ENCODE data around the gene PPAT. TPM values are rescaled to one million over a fixed set of nuclear protein-coding genes. Genes with fewer than 3 reads are reported as not detected.

PPAT gene
- total RNA-seq, 3 donors from 2014 or later (not counting 1 experiment from before 2014, with no cell fraction given) = 4.3 to 8.9 (median 6.2) TPM

- intact Hi-C loops (cut with micrococcal nuclease) = no loop called here
- Mint-ChIP-seq H3K4me3 (no peak overlapping the region), H3K27me3 (ENCODE audit: low read depth in 2 of 2) (no peaks in the 10 kb centered on the region), H3K4me1 (no peaks in the 10 kb centered on the region), H3K9me3 (no peaks in the 10 kb centered on the region), H3K27ac (no peak overlapping the region), H3K36me3 (no peaks in the 10 kb centered on the region)
- H3K27ac ChIP-seq (ENCODE audit: low read length) = no peak overlapping the region
- ATAC-seq (no peak), DNase-seq (no peak)
- no peaks in the 10 kb centered on the region for H3K27me3 ChIP-seq (ENCODE audit: control insufficient read depth, insufficient read depth, low read length)
- H3K36me3 ChIP-seq (ENCODE audit: control insufficient read depth, insufficient read depth, low read length) = peaks cover 13% of the 10 kb centered on the region
- TF ChIP-seq CTCF (IDR thresholded peaks at IDR 0.05) = no peak
- H3K4me1 ChIP-seq (ENCODE audit: control insufficient read depth, insufficient read depth, low read length) = no peaks in the 10 kb centered on the region
- 95% methylated on average over 9 of the region's 9 CpGs for WGBS (ENCODE audit: insufficient coverage)
- no peaks in the 10 kb centered on the region for H3K9me3 ChIP-seq (ENCODE audit: control insufficient read depth, insufficient read depth, low read length)
- H3K4me3 ChIP-seq (ENCODE audit: low read length) = no peak overlapping the region
Measured at GRCh38 chr4:56356650-56357049, 78.8 kb downstream of the PPAT start.

DNA sequence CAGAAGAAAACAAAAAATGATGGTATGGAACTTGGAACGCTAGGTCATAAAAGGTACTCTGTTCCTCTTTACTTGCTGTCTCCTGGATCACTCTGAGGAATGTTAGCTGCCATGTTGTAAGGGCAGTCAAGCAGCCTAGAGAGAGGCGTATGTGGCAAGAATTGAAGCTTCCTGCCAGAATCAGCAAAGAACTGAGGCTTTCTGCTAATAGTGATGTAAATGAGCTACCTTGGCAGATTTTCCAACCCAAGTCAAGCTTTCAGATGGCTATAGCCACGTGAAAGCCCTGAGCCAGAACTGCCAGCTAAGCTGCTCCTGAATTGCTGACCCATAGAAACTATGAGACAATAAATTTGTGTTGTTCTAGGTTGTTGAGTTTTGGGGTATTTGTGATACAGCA, 86.8 kb downstream of the PPAT start:
- no peak overlapping the region for H3K4me3 Mint-ChIP-seq
- Histone ChIP-seq H3K9me3 (ENCODE audit: control insufficient read depth, insufficient read depth, low read length) (no peaks in the 10 kb centered on the region), H3K27me3 (ENCODE audit: control insufficient read depth, insufficient read depth, low read length) (no peaks in the 10 kb centered on the region), H3K4me3 (ENCODE audit: low read length) (no peak overlapping the region), H3K4me1 (ENCODE audit: control insufficient read depth, insufficient read depth, low read length) (no peaks in the 10 kb centered on the region), H3K36me3 (ENCODE audit: control insufficient read depth, insufficient read depth, low read length) (peaks cover 12% of the 10 kb centered on the region), H3K27ac (ENCODE audit: low read length) (no peak overlapping the region)
- H3K27ac Mint-ChIP-seq = no peak overlapping the region
- no peak for ATAC-seq
- intact Hi-C loops (cut with micrococcal nuclease) = no loop called here
- no peak for TF ChIP-seq CTCF (IDR thresholded peaks at IDR 0.05)
- H3K4me1 Mint-ChIP-seq = no peaks in the 10 kb centered on the region
- H3K9me3 Mint-ChIP-seq = no peaks in the 10 kb centered on the region
- H3K36me3 Mint-ChIP-seq = no peaks in the 10 kb centered on the region
- no peak for DNase-seq
- no peaks in the 10 kb centered on the region for H3K27me3 Mint-ChIP-seq (ENCODE audit: low read depth in 2 of 2)
- 99% methylated on average over 3 of the region's 3 CpGs for WGBS (ENCODE audit: insufficient coverage)

DNA sequence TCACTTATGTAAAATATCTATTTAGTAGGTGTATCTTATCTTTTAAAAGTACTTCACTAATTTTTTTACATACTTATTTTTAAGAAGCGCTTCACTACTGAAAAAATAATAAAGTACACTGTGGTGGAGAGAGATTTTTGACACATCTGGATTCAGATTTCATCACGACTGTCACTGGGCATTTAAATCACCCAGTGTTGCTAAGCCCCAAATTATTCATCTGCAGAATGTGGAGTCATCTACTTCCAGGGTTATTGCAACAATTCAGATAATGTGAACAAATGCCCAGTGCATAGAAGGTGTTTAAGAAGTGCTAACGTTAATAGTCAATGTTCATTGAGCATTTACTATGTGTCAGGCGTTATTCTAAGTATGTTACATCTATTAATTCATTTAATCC, 90.0 kb downstream of the PPAT start:
- H3K36me3 Mint-ChIP-seq = peaks cover 7% of the 10 kb centered on the region
- no peaks in the 10 kb centered on the region for H3K4me1 ChIP-seq (ENCODE audit: control insufficient read depth, insufficient read depth, low read length)
- H3K27me3 Mint-ChIP-seq (ENCODE audit: low read depth in 2 of 2) = no peaks in the 10 kb centered on the region
- no peak for TF ChIP-seq CTCF (IDR thresholded peaks at IDR 0.05)
- no peaks in the 10 kb centered on the region for H3K9me3 ChIP-seq (ENCODE audit: control insufficient read depth, insufficient read depth, low read length)
- H3K27ac Mint-ChIP-seq = no peak overlapping the region
- H3K9me3 Mint-ChIP-seq = no peaks in the 10 kb centered on the region
- H3K4me3 ChIP-seq (ENCODE audit: low read length) = no peak overlapping the region
- H3K36me3 ChIP-seq (ENCODE audit: control insufficient read depth, insufficient read depth, low read length) = peaks cover 12% of the 10 kb centered on the region
- no peak overlapping the region for H3K27ac ChIP-seq (ENCODE audit: low read length)
- H3K4me3 Mint-ChIP-seq = no peak overlapping the region
- no peaks in the 10 kb centered on the region for H3K27me3 ChIP-seq (ENCODE audit: control insufficient read depth, insufficient read depth, low read length)
- intact Hi-C loops (cut with micrococcal nuclease) = no loop called here
- ATAC-seq (no peak), DNase-seq (no peak)
- WGBS (ENCODE audit: insufficient coverage) = 98% methylated on average over 3 of the region's 4 CpGs
- H3K4me1 Mint-ChIP-seq = no peaks in the 10 kb centered on the region

Other genes with a start within 250 kb of the PPAT start
- 10 to 100 TPM in 1 of 3 donors, 1 to 10 TPM in 2; 9.5 to 14.2 (median 9.6) TPM for gene AASDH, start 48.1 kb downstream of the PPAT start, total RNA-seq
- 10 to 100 TPM; 15.8 to 20.0 (median 17.6) TPM for gene PAICS, start 645 bp upstream of the PPAT start, total RNA-seq
- gene SRP72, start 32.0 kb upstream of the PPAT start, total RNA-seq = 100 to 1,000 TPM; 102 to 131 (median 120) TPM
- under 1 TPM in 2 of 3 donors, not detected in 1; 0.27 to 0.49 TPM for gene ARL9, start 70.2 kb upstream of the PPAT start, total RNA-seq
- gene HOPX, start 245.7 kb upstream of the PPAT start, total RNA-seq = 100 to 1,000 TPM; 152 to 240 (median 167) TPM

Measured in natural killer cell (primary cell).